GM12892 (cell line): ENCODE results near the gene CEACAM16.

Experiments used
- POLR2A ChIP-seq: IDR thresholded peaks from 2 replicates; pipeline ENCODE4 v1.6.1; 2011; ENCODE audit warnings: low read depth, low read length, control low read depth
- POLR2AphosphoS5 ChIP-seq: IDR thresholded peaks from 2 replicates; pipeline ENCODE4 v1.6.1; 2011; ENCODE audit warnings: low read depth, low read length, control low read depth

GRCh38 chr19:44731622-44732021 lies 32.7 kb downstream of the CEACAM16 start:
- TF ChIP-seq POLR2A (no peak), POLR2AphosphoS5 (no peak)
